NCI-H748 (cell line): ENCODE data around the gene MBL2.

Source experiments
- DNase-seq: peaks from one replicate; lab custom pipeline; 2025; ENCODE audit not compliant: unreplicated experiment; lab: John Stamatoyannopoulos, UW

MBL2 gene

GRCh38 chr10:52774182-52774581, 1.6 kb upstream of the MBL2 start:
- no peak for DNase-seq

GRCh38 chr10:52771534-52772445, 794 bp downstream of the MBL2 start:
- no peak for DNase-seq

- no peak for DNase-seq
These were observed 1.7 kb downstream of the MBL2 start for GRCh38 chr10:52770904-52771303.

GRCh38 chr10:52769966-52770365, 2.6 kb downstream of the MBL2 start:
- no peak for DNase-seq

- no peak for DNase-seq
These were observed 4.5 kb downstream of the MBL2 start for GRCh38 chr10:52768001-52768532.

GRCh38 chr10:52762088-52762487, 10.5 kb downstream of the MBL2 start:
- no peak for DNase-seq

GRCh38 chr10:52759154-52759553, 13.4 kb downstream of the MBL2 start:
- no peak for DNase-seq

GRCh38 chr10:52758406-52758805, 14.2 kb downstream of the MBL2 start:
- no peak for DNase-seq

- DNase-seq = no peak
These were observed 14.8 kb downstream of the MBL2 start for GRCh38 chr10:52757773-52758172.

GRCh38 chr10:52756966-52757365, 15.6 kb downstream of the MBL2 start:
- no peak for DNase-seq

- no peak for DNase-seq
These were observed 16.3 kb downstream of the MBL2 start for GRCh38 chr10:52756295-52756694.

- no peak for DNase-seq
These were observed 17.1 kb downstream of the MBL2 start for GRCh38 chr10:52755297-52756062.

- no peak for DNase-seq
These were observed 19.7 kb downstream of the MBL2 start for GRCh38 chr10:52752801-52753445.

- DNase-seq = no peak
These were observed 20.3 kb downstream of the MBL2 start for GRCh38 chr10:52752261-52752660.

- DNase-seq = no peak
These were observed 21.2 kb downstream of the MBL2 start for GRCh38 chr10:52751337-52751736.

GRCh38 chr10:52750629-52751028, 22.0 kb downstream of the MBL2 start:
- DNase-seq = no peak

GRCh38 chr10:52747694-52748093, 24.9 kb downstream of the MBL2 start:
- DNase-seq = no peak

GRCh38 chr10:52746169-52746568, 26.4 kb downstream of the MBL2 start:
- no peak for DNase-seq

GRCh38 chr10:52744057-52744805, 28.4 kb downstream of the MBL2 start:
- no peak for DNase-seq

- DNase-seq = no peak
These were observed 29.9 kb downstream of the MBL2 start for GRCh38 chr10:52742731-52743130.

GRCh38 chr10:52741851-52742250, 30.7 kb downstream of the MBL2 start:
- DNase-seq = no peak
